ENCODE data around the gene CBY2. TPM values are rescaled to one million over a fixed set of nuclear protein-coding genes. Genes with fewer than 3 reads are reported as not detected.

The CBY2 gene
- total and polyA plus RNA-seq, 2 donors (not counting 1 experiment from before 2014, with no cell fraction given), result not detected

DNA sequence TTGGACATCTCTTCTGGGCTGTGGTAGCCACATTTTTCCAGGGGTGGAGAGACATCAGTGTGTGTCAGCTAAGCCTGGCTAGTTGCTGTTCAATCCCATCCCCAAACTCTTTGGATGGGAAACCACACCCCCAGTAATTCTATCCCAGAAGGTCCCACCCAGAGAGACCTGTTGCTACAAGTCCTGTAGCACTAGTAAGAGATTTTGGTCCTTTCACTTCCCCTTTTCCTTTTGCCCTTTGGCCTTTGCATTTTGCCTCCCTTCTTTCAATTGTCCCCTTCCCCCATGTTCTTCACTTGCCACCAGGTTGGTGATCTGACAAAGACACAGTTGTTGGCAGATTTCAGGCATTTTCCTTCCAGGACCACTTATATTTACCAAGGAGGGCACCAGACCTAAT, 3.8 kb downstream of the CBY2 start:
- Histone ChIP-seq H2AFZ (ENCODE audit: insufficient read depth, low read depth, low read length, poor library complexity, severe bottlenecking) (no peak overlapping the region), H3K4me3 (ENCODE audit: control extremely low read depth in 1 of 5, extremely low read depth in 1 of 5, insufficient read depth in 1 of 5, low read depth in 2 of 5, low read length in 4 of 5) (no peak overlapping the region), H3K9me3 (ENCODE audit: control extremely low read depth in 1 of 3, control insufficient read depth in 2 of 3, insufficient read depth in 1 of 3, low read length in 2 of 3) (no peaks in the 10 kb centered on the region), H3K4me2 (replicated peaks; ENCODE audit: low read depth, low read length, poor library complexity, severe bottlenecking) (no peak overlapping the region), H3K79me2 (ENCODE audit: control insufficient read depth, insufficient read depth, low read length) (no peaks in the 10 kb centered on the region), H3K27me3 (replicated peaks in 1 of 4; ENCODE audit: control extremely low read depth in 1 of 4, control insufficient read depth in 3 of 4, insufficient read depth in 4 of 4, low read length in 3 of 4) (no peaks in the 10 kb centered on the region), H4K20me1 (ENCODE audit: control insufficient read depth, insufficient read depth, low read length, poor library complexity, severe bottlenecking) (no peaks in the 10 kb centered on the region), H3K4me1 (ENCODE audit: control insufficient read depth in 2 of 2, insufficient read depth in 2 of 2, low read length in 2 of 2) (no peaks in the 10 kb centered on the region), H3K27ac (ENCODE audit: low read length in 2 of 2) (no peak overlapping the region), H3K36me3 (replicated peaks in 1 of 2; ENCODE audit: control extremely low read depth in 1 of 2, control insufficient read depth in 1 of 2, extremely low read depth in 1 of 2, insufficient read depth in 2 of 2, low read length in 1 of 2) (no peaks in the 10 kb centered on the region), H3K9ac (ENCODE audit: low read length) (no peak overlapping the region)
- POLR2A ChIA-PET, result no interaction called here
- ATAC-seq (ENCODE audit: low read depth) (no peak), DNase-seq (no peak)
- no peak overlapping the region for H3K4me3 Mint-ChIP-seq
- intact Hi-C loops (cut with micrococcal nuclease), result no loop called here
- no peaks in the 10 kb centered on the region for H3K9me3 Mint-ChIP-seq (ENCODE audit: insufficient read depth)
- no peak overlapping the region for H3K27ac Mint-ChIP-seq
- peaks cover 6% of the 10 kb centered on the region for H3K27me3 Mint-ChIP-seq
- no peaks in the 10 kb centered on the region for H3K4me1 Mint-ChIP-seq
- TF ChIP-seq EZH2 (IDR thresholded peaks at IDR 0.05; ENCODE audit: borderline replicate concordance, insufficient read depth, low read depth, low read length, poor library complexity, severe bottlenecking), result no peak
- TF ChIP-seq, protein P1, sequence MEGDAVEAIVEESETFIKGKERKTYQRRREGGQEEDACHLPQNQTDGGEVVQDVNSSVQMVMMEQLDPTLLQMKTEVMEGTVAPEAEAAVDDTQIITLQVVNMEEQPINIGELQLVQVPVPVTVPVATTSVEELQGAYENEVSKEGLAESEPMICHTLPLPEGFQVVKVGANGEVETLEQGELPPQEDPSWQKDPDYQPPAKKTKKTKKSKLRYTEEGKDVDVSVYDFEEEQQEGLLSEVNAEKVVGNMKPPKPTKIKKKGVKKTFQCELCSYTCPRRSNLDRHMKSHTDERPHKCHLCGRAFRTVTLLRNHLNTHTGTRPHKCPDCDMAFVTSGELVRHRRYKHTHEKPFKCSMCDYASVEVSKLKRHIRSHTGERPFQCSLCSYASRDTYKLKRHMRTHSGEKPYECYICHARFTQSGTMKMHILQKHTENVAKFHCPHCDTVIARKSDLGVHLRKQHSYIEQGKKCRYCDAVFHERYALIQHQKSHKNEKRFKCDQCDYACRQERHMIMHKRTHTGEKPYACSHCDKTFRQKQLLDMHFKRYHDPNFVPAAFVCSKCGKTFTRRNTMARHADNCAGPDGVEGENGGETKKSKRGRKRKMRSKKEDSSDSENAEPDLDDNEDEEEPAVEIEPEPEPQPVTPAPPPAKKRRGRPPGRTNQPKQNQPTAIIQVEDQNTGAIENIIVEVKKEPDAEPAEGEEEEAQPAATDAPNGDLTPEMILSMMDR (IDR thresholded peaks at IDR 0.05), result no peak
- CTCF ChIA-PET, result no interaction called here

DNA sequence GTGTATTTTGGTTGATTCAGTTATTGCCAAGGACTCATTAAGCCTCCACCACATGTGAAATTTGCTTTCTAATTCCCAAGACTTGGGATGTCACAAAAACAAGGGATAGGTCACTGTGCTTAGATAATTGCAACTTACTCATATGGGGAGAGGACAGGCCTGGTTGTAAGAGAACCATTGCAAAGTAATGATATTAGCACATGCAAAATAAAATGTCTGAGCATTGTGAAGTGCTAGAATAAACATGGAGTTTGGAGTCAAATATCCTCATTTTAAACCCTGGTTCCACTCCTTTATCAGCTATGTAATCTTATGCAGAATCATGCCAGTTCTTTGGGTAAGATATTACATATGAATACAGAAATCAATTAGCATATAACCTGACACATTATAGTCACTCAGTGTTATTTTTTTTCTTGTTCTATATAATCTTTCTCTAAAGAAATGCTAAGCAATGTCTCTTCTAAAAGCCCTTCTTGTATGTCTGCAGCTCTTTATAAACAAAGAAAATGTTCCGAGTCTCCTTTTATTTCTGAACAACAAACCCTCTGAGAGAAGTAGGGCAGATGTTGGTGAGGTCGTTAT, 5.5 kb downstream of the CBY2 start:
- H3K4me2 ChIP-seq (replicated peaks; ENCODE audit: low read depth, low read length, poor library complexity, severe bottlenecking), result no peak overlapping the region
- H3K27me3 ChIP-seq (replicated peaks in 1 of 4; ENCODE audit: control extremely low read depth in 1 of 4, control insufficient read depth in 3 of 4, insufficient read depth in 4 of 4, low read length in 3 of 4), result no peaks in the 10 kb centered on the region
- no peak overlapping the region for H3K9ac ChIP-seq (ENCODE audit: low read length)
- Mint-ChIP-seq H3K9me3 (ENCODE audit: insufficient read depth) (no peaks in the 10 kb centered on the region), H3K4me1 (no peaks in the 10 kb centered on the region), H3K4me3 (no peak overlapping the region), H3K27me3 (peaks cover 5% of the 10 kb centered on the region), H3K27ac (no peak overlapping the region)
- no peak overlapping the region for H3K27ac ChIP-seq (ENCODE audit: low read length in 2 of 2)
- ChIA-PET POLR2A (no interaction called here), CTCF (no interaction called here)
- no peaks in the 10 kb centered on the region for H3K4me1 ChIP-seq (ENCODE audit: control insufficient read depth in 2 of 2, insufficient read depth in 2 of 2, low read length in 2 of 2)
- no peaks in the 10 kb centered on the region for H3K36me3 ChIP-seq (replicated peaks in 1 of 2; ENCODE audit: control extremely low read depth in 1 of 2, control insufficient read depth in 1 of 2, extremely low read depth in 1 of 2, insufficient read depth in 2 of 2, low read length in 1 of 2)
- DNase-seq, result no peak
- H3K9me3 ChIP-seq (ENCODE audit: control extremely low read depth in 1 of 3, control insufficient read depth in 2 of 3, insufficient read depth in 1 of 3, low read length in 2 of 3), result no peaks in the 10 kb centered on the region
- TF ChIP-seq, protein P1 (IDR thresholded peaks at IDR 0.05), result no peak
- TF ChIP-seq EZH2 (IDR thresholded peaks at IDR 0.05; ENCODE audit: borderline replicate concordance, insufficient read depth, low read depth, low read length, poor library complexity, severe bottlenecking), result no peak
- H2AFZ ChIP-seq (ENCODE audit: insufficient read depth, low read depth, low read length, poor library complexity, severe bottlenecking), result no peak overlapping the region
- intact Hi-C loops (cut with micrococcal nuclease), result no loop called here
- H3K79me2 ChIP-seq (ENCODE audit: control insufficient read depth, insufficient read depth, low read length), result no peaks in the 10 kb centered on the region
- no peaks in the 10 kb centered on the region for H4K20me1 ChIP-seq (ENCODE audit: control insufficient read depth, insufficient read depth, low read length, poor library complexity, severe bottlenecking)
- H3K4me3 ChIP-seq (ENCODE audit: control extremely low read depth in 1 of 5, extremely low read depth in 1 of 5, insufficient read depth in 1 of 5, low read depth in 2 of 5, low read length in 4 of 5), result no peak overlapping the region
- no CpG with 5 or more reads among the region's 2 CpGs for WGBS (ENCODE audit: insufficient coverage)
- ATAC-seq (ENCODE audit: low read depth), result no peak

All from B cell (primary cell).